ENCODE results near the gene PHACTR1. TPM values are rescaled to one million over a fixed set of nuclear protein-coding genes. Genes with fewer than 3 reads are reported as not detected.

Gene PHACTR1
- total and polyA plus RNA-seq, 7 donors, result 0.04 to 3.0 (median 0.85) TPM

- 32 to 46% (median 36%) methylated on average over 4 of the region's 4 CpGs for WGBS, 3 donors
- intact Hi-C loops (cut with DNase I), result no loop called here
- Histone ChIP-seq H3K9me3 (no peaks in the 10 kb centered on the region), H3K4me1 (no peaks in the 10 kb centered on the region), H3K36me3 (ENCODE audit: insufficient read depth in 1 of 2, low read depth in 1 of 2) (no peaks in the 10 kb centered on the region), H3K27me3 (ENCODE audit: insufficient read depth in 3 of 3, low read length in 2 of 3) (peaks cover 0 to 9% (median 0%) of the 10 kb centered on the region in 3 donors), H3K4me3 (no peak overlapping the region), H3K27ac (no peak overlapping the region)
- ATAC-seq, result no peak
- no peak for DNase-seq
- no peak for TF ChIP-seq CTCF (IDR thresholded peaks at IDR 0.05)
These were observed 162.2 kb downstream of the PHACTR1 start for GRCh38 chr6:12878741-12879140.

- ATAC-seq, result no peak
- 53 to 59% (median 58%) methylated on average over 2 of the region's 2 CpGs for WGBS, 3 donors
- H3K9me3 ChIP-seq, result no peaks in the 10 kb centered on the region
- intact Hi-C loops (cut with DNase I), result no loop called here
- no peaks in the 10 kb centered on the region for H3K36me3 ChIP-seq (ENCODE audit: insufficient read depth in 1 of 2, low read depth in 1 of 2)
- H3K4me1 ChIP-seq, result no peaks in the 10 kb centered on the region
- no peak for TF ChIP-seq CTCF (IDR thresholded peaks at IDR 0.05)
- DNase-seq, result no peak
- no peak overlapping the region for H3K4me3 ChIP-seq
- H3K27me3 ChIP-seq (ENCODE audit: insufficient read depth in 3 of 3, low read length in 2 of 3), result peaks cover 0 to 13% (median 0%) of the 10 kb centered on the region in 3 donors
- H3K27ac ChIP-seq, result no peak overlapping the region
These were observed 166.3 kb downstream of the PHACTR1 start for GRCh38 chr6:12882761-12883290.

- DNase-seq (no peak), ATAC-seq (no peak)
- Histone ChIP-seq H3K36me3 (ENCODE audit: insufficient read depth in 1 of 2, low read depth in 1 of 2) (no peaks in the 10 kb centered on the region), H3K4me3 (no peak overlapping the region), H3K9me3 (no peaks in the 10 kb centered on the region), H3K27me3 (ENCODE audit: insufficient read depth in 3 of 3, low read length in 2 of 3) (peaks cover 0 to 13% (median 0%) of the 10 kb centered on the region in 3 donors), H3K4me1 (no peaks in the 10 kb centered on the region), H3K27ac (no peak overlapping the region)
- no peak for TF ChIP-seq CTCF (IDR thresholded peaks at IDR 0.05)
- WGBS, 3 donors, result 61 to 70% (median 65%) methylated on average over 7 of the region's 7 CpGs
- intact Hi-C loops (cut with DNase I), result no loop called here
These were observed 168.4 kb downstream of the PHACTR1 start for GRCh38 chr6:12884983-12885382.

GRCh38 chr6:12886961-12887775 is 170.6 kb downstream of the PHACTR1 start:
- no peak for TF ChIP-seq CTCF (IDR thresholded peaks at IDR 0.05)
- DNase-seq, result no peak
- intact Hi-C loops (cut with DNase I), result no loop called here
- no peak overlapping the region for H3K4me3 ChIP-seq
- H3K27me3 ChIP-seq (ENCODE audit: insufficient read depth in 3 of 3, low read length in 2 of 3), result peaks cover 0 to 10% (median 0%) of the 10 kb centered on the region in 3 donors
- H3K27ac ChIP-seq, result no peak overlapping the region
- ATAC-seq, result no peak
- peaks cover 6% of the 10 kb centered on the region for H3K9me3 ChIP-seq
- no peaks in the 10 kb centered on the region for H3K36me3 ChIP-seq (ENCODE audit: insufficient read depth in 1 of 2, low read depth in 1 of 2)
- 45 to 51% (median 49%) methylated on average over 8 of the region's 8 CpGs for WGBS, 3 donors
- no peaks in the 10 kb centered on the region for H3K4me1 ChIP-seq
